Ishikawa (cell line): ENCODE results near the gene CDK5R2.

Experiments used
- CEBPB ChIP-seq: IDR thresholded peaks from 2 replicates; pipeline ENCODE4 v1.6.1; 2012
- CREB1 ChIP-seq: IDR thresholded peaks from 2 replicates; pipeline ENCODE4 v1.6.1; 2012; ENCODE audit warnings: low read depth
- EGR1 ChIP-seq: IDR thresholded peaks from 2 replicates; pipeline ENCODE4 v1.6.1; 2012
- EP300 ChIP-seq: IDR thresholded peaks from 2 replicates; pipeline ENCODE4 v1.6.1; 2012; ENCODE audit warnings: borderline replicate concordance
- FOXM1 ChIP-seq: IDR thresholded peaks from 2 replicates; pipeline ENCODE4 v1.6.1; 2012; ENCODE audit warnings: low read depth, borderline replicate concordance
- MAX ChIP-seq: IDR thresholded peaks from 2 replicates; pipeline ENCODE4 v1.6.1; 2012
- NFIC ChIP-seq: IDR thresholded peaks from 2 replicates; pipeline ENCODE4 v1.6.1; 2012
- RAD21 ChIP-seq: IDR thresholded peaks from 2 replicates; pipeline ENCODE4 v1.6.1; 2012; ENCODE audit warnings: low read depth
- TAF1 ChIP-seq: IDR thresholded peaks from 2 replicates; pipeline ENCODE4 v1.6.1; 2012; ENCODE audit warnings: low read depth, mild to moderate bottlenecking
- TCF12 ChIP-seq: IDR thresholded peaks from 2 replicates; pipeline ENCODE4 v1.6.1; 2012; ENCODE audit warnings: low read depth
- TEAD4 ChIP-seq: IDR thresholded peaks from 2 replicates; pipeline ENCODE4 v1.6.1; 2012
- YY1 ChIP-seq: IDR thresholded peaks from 2 replicates; pipeline ENCODE4 v1.6.1; 2012; ENCODE audit warnings: low read depth
- ZBTB7A ChIP-seq: IDR thresholded peaks from 2 replicates; pipeline ENCODE4 v1.6.1; 2012; ENCODE audit warnings: low read depth
- TF ChIP-seq, protein P1 (sequence below): IDR thresholded peaks from 2 replicates; pipeline ENCODE4 v1.6.1; 2012; ENCODE audit warnings: low read depth, mild to moderate bottlenecking
- TF ChIP-seq, protein P2 (sequence below): IDR thresholded peaks from 2 replicates; pipeline ENCODE4 v1.6.1; 2012

Gene CDK5R2

GRCh38 chr2:218957671-218958070, 1.8 kb upstream of the CDK5R2 start:
- TF ChIP-seq RAD21 (no peak), YY1 (no peak), EP300 (no peak), TAF1 (no peak), CEBPB (no peak), MAX (no peak), FOXM1 (no peak), EGR1 (no peak), NFIC (no peak), TCF12 (no peak), ZBTB7A (no peak), TEAD4 (no peak), CREB1 (no peak)
- TF ChIP-seq, protein P1, sequence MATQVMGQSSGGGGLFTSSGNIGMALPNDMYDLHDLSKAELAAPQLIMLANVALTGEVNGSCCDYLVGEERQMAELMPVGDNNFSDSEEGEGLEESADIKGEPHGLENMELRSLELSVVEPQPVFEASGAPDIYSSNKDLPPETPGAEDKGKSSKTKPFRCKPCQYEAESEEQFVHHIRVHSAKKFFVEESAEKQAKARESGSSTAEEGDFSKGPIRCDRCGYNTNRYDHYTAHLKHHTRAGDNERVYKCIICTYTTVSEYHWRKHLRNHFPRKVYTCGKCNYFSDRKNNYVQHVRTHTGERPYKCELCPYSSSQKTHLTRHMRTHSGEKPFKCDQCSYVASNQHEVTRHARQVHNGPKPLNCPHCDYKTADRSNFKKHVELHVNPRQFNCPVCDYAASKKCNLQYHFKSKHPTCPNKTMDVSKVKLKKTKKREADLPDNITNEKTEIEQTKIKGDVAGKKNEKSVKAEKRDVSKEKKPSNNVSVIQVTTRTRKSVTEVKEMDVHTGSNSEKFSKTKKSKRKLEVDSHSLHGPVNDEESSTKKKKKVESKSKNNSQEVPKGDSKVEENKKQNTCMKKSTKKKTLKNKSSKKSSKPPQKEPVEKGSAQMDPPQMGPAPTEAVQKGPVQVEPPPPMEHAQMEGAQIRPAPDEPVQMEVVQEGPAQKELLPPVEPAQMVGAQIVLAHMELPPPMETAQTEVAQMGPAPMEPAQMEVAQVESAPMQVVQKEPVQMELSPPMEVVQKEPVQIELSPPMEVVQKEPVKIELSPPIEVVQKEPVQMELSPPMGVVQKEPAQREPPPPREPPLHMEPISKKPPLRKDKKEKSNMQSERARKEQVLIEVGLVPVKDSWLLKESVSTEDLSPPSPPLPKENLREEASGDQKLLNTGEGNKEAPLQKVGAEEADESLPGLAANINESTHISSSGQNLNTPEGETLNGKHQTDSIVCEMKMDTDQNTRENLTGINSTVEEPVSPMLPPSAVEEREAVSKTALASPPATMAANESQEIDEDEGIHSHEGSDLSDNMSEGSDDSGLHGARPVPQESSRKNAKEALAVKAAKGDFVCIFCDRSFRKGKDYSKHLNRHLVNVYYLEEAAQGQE, result no peak
- TF ChIP-seq, protein P2, sequence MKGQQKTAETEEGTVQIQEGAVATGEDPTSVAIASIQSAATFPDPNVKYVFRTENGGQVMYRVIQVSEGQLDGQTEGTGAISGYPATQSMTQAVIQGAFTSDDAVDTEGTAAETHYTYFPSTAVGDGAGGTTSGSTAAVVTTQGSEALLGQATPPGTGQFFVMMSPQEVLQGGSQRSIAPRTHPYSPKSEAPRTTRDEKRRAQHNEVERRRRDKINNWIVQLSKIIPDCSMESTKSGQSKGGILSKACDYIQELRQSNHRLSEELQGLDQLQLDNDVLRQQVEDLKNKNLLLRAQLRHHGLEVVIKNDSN, result no peak

GRCh38 chr2:218958276-218958675, 1.2 kb upstream of the CDK5R2 start:
- TF ChIP-seq RAD21, result no peak
- no peak for TF ChIP-seq YY1
- no peak for TF ChIP-seq NFIC
- TF ChIP-seq, protein P2, result no peak
- no peak for TF ChIP-seq MAX
- no peak for TF ChIP-seq CREB1
- no peak for TF ChIP-seq FOXM1
- TF ChIP-seq EGR1, result no peak
- TF ChIP-seq, protein P1, result no peak
- TF ChIP-seq TCF12, result no peak

DNA sequence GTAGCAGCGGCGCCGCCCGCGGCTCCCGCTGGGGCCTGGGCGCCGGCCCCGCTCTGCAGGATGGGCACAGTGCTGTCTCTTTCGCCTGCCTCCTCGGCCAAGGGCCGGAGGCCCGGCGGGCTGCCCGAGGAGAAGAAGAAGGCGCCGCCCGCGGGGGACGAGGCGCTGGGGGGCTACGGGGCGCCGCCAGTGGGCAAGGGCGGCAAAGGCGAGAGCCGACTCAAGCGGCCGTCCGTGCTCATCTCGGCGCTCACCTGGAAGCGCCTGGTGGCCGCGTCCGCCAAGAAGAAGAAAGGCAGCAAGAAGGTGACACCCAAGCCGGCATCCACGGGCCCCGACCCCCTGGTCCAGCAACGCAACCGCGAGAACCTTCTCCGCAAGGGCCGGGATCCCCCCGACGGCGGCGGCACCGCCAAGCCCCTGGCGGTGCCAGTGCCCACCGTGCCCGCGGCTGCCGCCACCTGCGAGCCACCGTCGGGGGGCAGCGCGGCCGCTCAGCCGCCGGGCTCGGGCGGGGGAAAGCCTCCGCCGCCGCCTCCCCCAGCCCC, 369 bp downstream of the CDK5R2 start:
- no peak for TF ChIP-seq FOXM1
- TF ChIP-seq, protein P1, result peak; percentile 8; the same call in 1 of the 2 replicates
- TF ChIP-seq CEBPB, result no peak

GRCh38 chr2:218960309-218961165, 1.1 kb downstream of the CDK5R2 start:
- no peak for TF ChIP-seq YY1

DNA sequence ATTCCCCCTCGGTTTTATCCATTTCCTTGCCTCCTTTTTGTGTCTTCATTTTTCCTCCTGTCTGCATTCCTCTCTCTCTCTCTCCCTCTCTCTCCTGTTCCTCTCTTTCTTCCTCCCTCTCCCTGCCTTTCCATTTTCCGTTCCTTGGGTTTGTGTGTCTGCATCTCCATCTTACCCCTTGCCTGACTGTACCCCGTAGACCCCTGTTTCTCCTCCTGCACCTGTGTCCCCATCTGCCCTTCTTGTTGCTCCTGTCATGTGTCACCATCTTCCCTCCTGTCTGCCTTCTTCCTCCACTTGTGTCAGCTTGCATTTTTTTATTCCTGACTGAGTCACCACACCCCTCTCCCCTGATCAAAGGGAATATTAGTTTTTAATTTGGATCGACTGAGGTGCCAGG, 1.8 kb downstream of the CDK5R2 start:
- TF ChIP-seq RAD21 (no peak), TEAD4 (no peak), ZBTB7A (no peak), EP300 (no peak), TAF1 (no peak), CEBPB (no peak), MAX (no peak), CREB1 (no peak), TCF12 (no peak), NFIC (no peak), YY1 (no peak), EGR1 (no peak), FOXM1 (no peak)
- TF ChIP-seq, protein P2, result no peak
- TF ChIP-seq, protein P1, result no peak
